BE2C (cell line): ENCODE measurements around the gene EPHB2.

Experiments used
- DNase-seq: peaks from one replicate; pipeline ENCODE4 v3.0.0-alpha.2; 2020
- H3K27me3 ChIP-seq: fragments of 250-450 bp; sonication (Bioruptor Pico); 2 replicates; pipeline ENCODE4 v1.5.1; 2020; ENCODE audit warnings: mild to moderate bottlenecking
- H3K36me3 ChIP-seq: fragments of 250-450 bp; sonication (Bioruptor Pico); 2 replicates; pipeline ENCODE4 v1.5.1; 2020; ENCODE audit warnings: mild to moderate bottlenecking
- H3K4me1 ChIP-seq: fragments of 250-450 bp; sonication (Bioruptor Pico); 2 replicates; pipeline ENCODE4 v1.5.1; 2020
- H3K4me3 ChIP-seq: 2 replicates; pipeline ENCODE4 v1.5.1; 2011; ENCODE audit warnings: low read depth, low read length
- H3K9me3 ChIP-seq: fragments of 250-450 bp; sonication (Bioruptor Pico); 2 replicates; pipeline ENCODE4 v1.5.1; 2020
- TF ChIP-seq, protein P1 (sequence below): IDR thresholded peaks from 2 replicates; pipeline ENCODE4 v1.5.1; 2012; ENCODE audit warnings: mild to moderate bottlenecking, low read depth, low read length

EPHB2 gene

GRCh38 chr1:22755641-22756040 lies 45.0 kb downstream of the EPHB2 start:
- H3K4me1 ChIP-seq = no peaks in the 10 kb centered on the region
- no peaks in the 10 kb centered on the region for H3K27me3 ChIP-seq
- H3K36me3 ChIP-seq = no peaks in the 10 kb centered on the region
- H3K9me3 ChIP-seq = no peaks in the 10 kb centered on the region
- TF ChIP-seq, protein P1, sequence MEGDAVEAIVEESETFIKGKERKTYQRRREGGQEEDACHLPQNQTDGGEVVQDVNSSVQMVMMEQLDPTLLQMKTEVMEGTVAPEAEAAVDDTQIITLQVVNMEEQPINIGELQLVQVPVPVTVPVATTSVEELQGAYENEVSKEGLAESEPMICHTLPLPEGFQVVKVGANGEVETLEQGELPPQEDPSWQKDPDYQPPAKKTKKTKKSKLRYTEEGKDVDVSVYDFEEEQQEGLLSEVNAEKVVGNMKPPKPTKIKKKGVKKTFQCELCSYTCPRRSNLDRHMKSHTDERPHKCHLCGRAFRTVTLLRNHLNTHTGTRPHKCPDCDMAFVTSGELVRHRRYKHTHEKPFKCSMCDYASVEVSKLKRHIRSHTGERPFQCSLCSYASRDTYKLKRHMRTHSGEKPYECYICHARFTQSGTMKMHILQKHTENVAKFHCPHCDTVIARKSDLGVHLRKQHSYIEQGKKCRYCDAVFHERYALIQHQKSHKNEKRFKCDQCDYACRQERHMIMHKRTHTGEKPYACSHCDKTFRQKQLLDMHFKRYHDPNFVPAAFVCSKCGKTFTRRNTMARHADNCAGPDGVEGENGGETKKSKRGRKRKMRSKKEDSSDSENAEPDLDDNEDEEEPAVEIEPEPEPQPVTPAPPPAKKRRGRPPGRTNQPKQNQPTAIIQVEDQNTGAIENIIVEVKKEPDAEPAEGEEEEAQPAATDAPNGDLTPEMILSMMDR = no peak
- no peak overlapping the region for H3K4me3 ChIP-seq
- DNase-seq = no peak

- DNase-seq = no peak
- no peaks in the 10 kb centered on the region for H3K4me1 ChIP-seq
- H3K9me3 ChIP-seq = no peaks in the 10 kb centered on the region
- TF ChIP-seq, protein P1 = no peak
- H3K36me3 ChIP-seq = no peaks in the 10 kb centered on the region
- H3K27me3 ChIP-seq = no peaks in the 10 kb centered on the region
- no peak overlapping the region for H3K4me3 ChIP-seq
Observed at GRCh38 chr1:22756125-22756735, 45.6 kb downstream of the EPHB2 start.

GRCh38 chr1:22760455-22760854 lies 49.8 kb downstream of the EPHB2 start:
- Histone ChIP-seq H3K4me3 (no peak overlapping the region), H3K36me3 (no peaks in the 10 kb centered on the region), H3K27me3 (no peaks in the 10 kb centered on the region), H3K9me3 (no peaks in the 10 kb centered on the region), H3K4me1 (no peaks in the 10 kb centered on the region)
- TF ChIP-seq, protein P1 = no peak
- no peak for DNase-seq

DNA sequence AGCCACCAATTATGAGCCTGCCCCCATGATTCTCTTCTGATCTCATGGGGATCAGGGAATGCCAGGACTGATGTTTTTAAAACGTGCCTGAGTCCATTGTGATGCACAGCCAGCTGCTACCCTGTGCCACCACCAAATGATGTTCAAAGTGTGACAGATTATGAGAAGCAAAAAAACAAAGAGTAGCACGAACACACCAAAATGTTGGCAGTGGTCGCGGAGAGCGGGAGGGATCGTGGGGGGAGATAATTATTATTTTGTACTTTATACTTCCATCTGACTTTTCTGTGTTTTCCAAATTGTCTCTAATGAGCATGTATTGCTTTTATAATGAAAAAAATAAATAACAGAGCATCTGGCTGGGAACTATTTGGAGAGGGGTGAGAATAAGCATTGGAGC lies 50.5 kb downstream of the EPHB2 start:
- H3K27me3 ChIP-seq = no peaks in the 10 kb centered on the region
- H3K9me3 ChIP-seq = no peaks in the 10 kb centered on the region
- no peak for DNase-seq
- TF ChIP-seq, protein P1 = no peak
- no peak overlapping the region for H3K4me3 ChIP-seq
- no peaks in the 10 kb centered on the region for H3K36me3 ChIP-seq
- H3K4me1 ChIP-seq = no peaks in the 10 kb centered on the region

- H3K4me1 ChIP-seq = no peaks in the 10 kb centered on the region
- H3K27me3 ChIP-seq = no peaks in the 10 kb centered on the region
- H3K9me3 ChIP-seq = no peaks in the 10 kb centered on the region
- DNase-seq = no peak
- H3K4me3 ChIP-seq = no peak overlapping the region
- TF ChIP-seq, protein P1 = no peak
- H3K36me3 ChIP-seq = no peaks in the 10 kb centered on the region
Observed at GRCh38 chr1:22761821-22762220, 51.2 kb downstream of the EPHB2 start.

GRCh38 chr1:22763487-22764200 lies 53.0 kb downstream of the EPHB2 start:
- Histone ChIP-seq H3K27me3 (no peaks in the 10 kb centered on the region), H3K9me3 (no peaks in the 10 kb centered on the region), H3K36me3 (no peaks in the 10 kb centered on the region), H3K4me1 (no peaks in the 10 kb centered on the region), H3K4me3 (no peak overlapping the region)
- TF ChIP-seq, protein P1 = no peak
- no peak for DNase-seq
